ENCODE results near the gene ZBP1.

DNA sequence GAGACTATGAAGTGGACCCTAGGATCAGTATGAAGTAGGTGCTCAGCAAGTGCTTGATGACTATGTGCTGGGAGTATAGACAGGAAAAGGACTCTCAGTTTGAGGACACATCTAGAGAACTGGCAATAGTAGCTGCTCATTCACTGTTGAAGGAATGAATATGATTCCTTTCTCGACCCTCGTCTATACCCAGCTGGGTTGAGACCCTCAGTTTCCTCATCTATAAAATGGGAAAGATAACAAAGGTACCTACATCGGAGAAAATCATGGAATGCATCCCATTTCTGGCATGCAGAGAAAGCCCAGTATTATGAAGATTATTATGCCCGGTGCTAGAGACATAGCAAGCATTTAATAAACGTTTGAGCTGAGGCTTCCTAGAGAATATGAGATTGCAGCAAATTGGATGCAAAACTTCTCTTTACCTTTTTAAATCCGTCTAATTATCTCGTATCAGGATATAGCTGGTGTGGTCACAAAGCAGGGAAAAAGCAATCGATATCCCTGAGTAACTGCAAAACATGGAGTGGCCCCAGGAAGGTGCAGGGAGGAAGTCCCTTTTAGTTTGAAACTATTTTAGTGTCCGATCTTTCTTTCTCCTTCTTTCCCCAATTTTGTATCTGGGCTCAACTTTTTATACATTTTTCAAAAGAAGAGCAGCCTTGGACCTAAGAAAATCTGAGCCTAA lies 62.2 kb downstream of the ZBP1 start:
- TF ChIP-seq, protein P1, sequence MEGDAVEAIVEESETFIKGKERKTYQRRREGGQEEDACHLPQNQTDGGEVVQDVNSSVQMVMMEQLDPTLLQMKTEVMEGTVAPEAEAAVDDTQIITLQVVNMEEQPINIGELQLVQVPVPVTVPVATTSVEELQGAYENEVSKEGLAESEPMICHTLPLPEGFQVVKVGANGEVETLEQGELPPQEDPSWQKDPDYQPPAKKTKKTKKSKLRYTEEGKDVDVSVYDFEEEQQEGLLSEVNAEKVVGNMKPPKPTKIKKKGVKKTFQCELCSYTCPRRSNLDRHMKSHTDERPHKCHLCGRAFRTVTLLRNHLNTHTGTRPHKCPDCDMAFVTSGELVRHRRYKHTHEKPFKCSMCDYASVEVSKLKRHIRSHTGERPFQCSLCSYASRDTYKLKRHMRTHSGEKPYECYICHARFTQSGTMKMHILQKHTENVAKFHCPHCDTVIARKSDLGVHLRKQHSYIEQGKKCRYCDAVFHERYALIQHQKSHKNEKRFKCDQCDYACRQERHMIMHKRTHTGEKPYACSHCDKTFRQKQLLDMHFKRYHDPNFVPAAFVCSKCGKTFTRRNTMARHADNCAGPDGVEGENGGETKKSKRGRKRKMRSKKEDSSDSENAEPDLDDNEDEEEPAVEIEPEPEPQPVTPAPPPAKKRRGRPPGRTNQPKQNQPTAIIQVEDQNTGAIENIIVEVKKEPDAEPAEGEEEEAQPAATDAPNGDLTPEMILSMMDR (IDR thresholded peaks at IDR 0.05), result no peak
- TF ChIP-seq POLR2AphosphoS5 (IDR thresholded peaks at IDR 0.05) (no peak), EP300 (IDR thresholded peaks at IDR 0.05) (no peak), POLR2A (IDR thresholded peaks at IDR 0.05) (no peak)
